ENCODE results near the gene CSNK1A1L.

- TF ChIP-seq FOXA1 (IDR thresholded peaks at IDR 0.05) (no peak), SP1 (IDR thresholded peaks at IDR 0.05) (no peak), PKNOX1 (IDR thresholded peaks at IDR 0.05) (no peak), TARDBP (IDR thresholded peaks at IDR 0.05) (no peak), FOXM1 (IDR thresholded peaks at IDR 0.05; ENCODE audit: borderline replicate concordance) (no peak), FOXK2 (IDR thresholded peaks at IDR 0.05) (no peak), L3MBTL2 (conservative IDR thresholded peaks at IDR 0.05) (no peak), BHLHE40 (IDR thresholded peaks at IDR 0.05; ENCODE audit: borderline replicate concordance) (no peak), SUZ12 (IDR thresholded peaks at IDR 0.05) (no peak), ELF4 (IDR thresholded peaks at IDR 0.05) (no peak), CTBP1 (IDR thresholded peaks at IDR 0.05; ENCODE audit: borderline replicate concordance) (no peak), NFRKB (IDR thresholded peaks at IDR 0.05) (no peak), ARNT (IDR thresholded peaks at IDR 0.05) (no peak), HDGF (IDR thresholded peaks at IDR 0.05; ENCODE audit: borderline replicate concordance) (no peak)
These were observed 16.0 kb downstream of the CSNK1A1L start for GRCh38 chr13:37089495-37089894.

Measured in HEK293T (cell line).